Stimulated activated CD8-positive, alpha-beta memory T cell treated with anti-CD3 and anti-CD28 coated beads, Interleukin-12 subunit alpha, Interleukin-12 subunit beta, amount 100 ng/mL, for 24 hours (primary cell): ENCODE data around the gene SCART1.
"Not testable (repeated sequence)": the region's sequence is repeated elsewhere in the genome, so short reads cannot be mapped to it uniquely, and the experiment has no call there.

Experiments used
- DNase-seq: peaks from one replicate; pipeline ENCODE4 v3.0.0-alpha.2; 2020; ENCODE audit errors: extremely low read depth

The SCART1 gene

GRCh38 chr10:133474027-133474426, 20.3 kb downstream of the SCART1 start:
- DNase-seq: no peak

- DNase-seq: no peak
These were observed 21.1 kb downstream of the SCART1 start for GRCh38 chr10:133474665-133475424.

GRCh38 chr10:133475425-133475734, 21.6 kb downstream of the SCART1 start:
- DNase-seq: no peak

- DNase-seq: no peak
These were observed 22.3 kb downstream of the SCART1 start for GRCh38 chr10:133475821-133476640.

- DNase-seq: no peak
These were observed 22.9 kb downstream of the SCART1 start for GRCh38 chr10:133476641-133476990.

GRCh38 chr10:133481086-133481643, 27.4 kb downstream of the SCART1 start:
- DNase-seq: no peak

- no peak for DNase-seq
These were observed 27.9 kb downstream of the SCART1 start for GRCh38 chr10:133481657-133482056.

- no peak for DNase-seq
These were observed 31.1 kb downstream of the SCART1 start for GRCh38 chr10:133484818-133485217.

GRCh38 chr10:133487085-133487484, 33.3 kb downstream of the SCART1 start:
- DNase-seq: no peak

GRCh38 chr10:133488354-133488753, 34.6 kb downstream of the SCART1 start:
- no peak for DNase-seq

- no peak for DNase-seq
These were observed 36.3 kb downstream of the SCART1 start for GRCh38 chr10:133489816-133490588.

GRCh38 chr10:133493562-133493961, 39.8 kb downstream of the SCART1 start:
- DNase-seq: not testable (repeated sequence)

- DNase-seq: not testable (repeated sequence)
These were observed 43.6 kb downstream of the SCART1 start for GRCh38 chr10:133497363-133497762.

GRCh38 chr10:133499176-133499575, 45.4 kb downstream of the SCART1 start:
- DNase-seq: not testable (repeated sequence)

GRCh38 chr10:133500897-133501296, 47.2 kb downstream of the SCART1 start:
- DNase-seq: not testable (repeated sequence)

- DNase-seq: no peak
These were observed 56.0 kb downstream of the SCART1 start for GRCh38 chr10:133509700-133510099.

- DNase-seq: no peak
These were observed 57.7 kb downstream of the SCART1 start for GRCh38 chr10:133511408-133511807.

- no peak for DNase-seq
These were observed 58.3 kb downstream of the SCART1 start for GRCh38 chr10:133511907-133512528.

GRCh38 chr10:133515471-133515870, 61.7 kb downstream of the SCART1 start:
- DNase-seq: no peak

GRCh38 chr10:133516057-133516456, 62.3 kb downstream of the SCART1 start:
- no peak for DNase-seq

GRCh38 chr10:133518517-133518916, 64.8 kb downstream of the SCART1 start:
- not testable (repeated sequence) for DNase-seq
